Stimulated activated CD4-positive, alpha-beta T cell treated with anti-CD3 and anti-CD28 coated beads, Interleukin-15, amount 100 ng/mL, for 1 hour (primary cell): ENCODE measurements around the gene CMIP.

Experiments
- DNase-seq, 2 donors: peaks; one replicate each; pipeline ENCODE4 v3.0.0-alpha.2; 2020; ENCODE audit warnings: low read depth in 1 of 2, low spot score in 1 of 2

Gene CMIP

GRCh38 chr16:81758376-81758775 lies 313.8 kb downstream of the CMIP start:
- no peak for DNase-seq
